HL-60 (cell line): ENCODE data around the gene VTI1A.

Source experiments
- POLR2AphosphoS5 ChIP-seq: IDR thresholded peaks from 2 replicates; pipeline ENCODE4 v1.6.1; 2012; ENCODE audit warnings: low read depth
- SPI1 ChIP-seq: IDR thresholded peaks from 2 replicates; pipeline ENCODE4 v1.6.1; 2012; ENCODE audit warnings: low read depth, mild to moderate bottlenecking, borderline replicate concordance
- TF ChIP-seq, protein P1 (sequence below): IDR thresholded peaks from one replicate; pipeline ENCODE4 v1.5.1; 2011; ENCODE audit warnings: low read length, control low read depth, inconsistent platforms; ENCODE audit not compliant: insufficient read depth
- TF ChIP-seq, protein P2 (sequence below): IDR thresholded peaks from 2 replicates; pipeline ENCODE4 v1.6.1; 2012; ENCODE audit warnings: low read depth; ENCODE audit not compliant: insufficient replicate concordance

DNA sequence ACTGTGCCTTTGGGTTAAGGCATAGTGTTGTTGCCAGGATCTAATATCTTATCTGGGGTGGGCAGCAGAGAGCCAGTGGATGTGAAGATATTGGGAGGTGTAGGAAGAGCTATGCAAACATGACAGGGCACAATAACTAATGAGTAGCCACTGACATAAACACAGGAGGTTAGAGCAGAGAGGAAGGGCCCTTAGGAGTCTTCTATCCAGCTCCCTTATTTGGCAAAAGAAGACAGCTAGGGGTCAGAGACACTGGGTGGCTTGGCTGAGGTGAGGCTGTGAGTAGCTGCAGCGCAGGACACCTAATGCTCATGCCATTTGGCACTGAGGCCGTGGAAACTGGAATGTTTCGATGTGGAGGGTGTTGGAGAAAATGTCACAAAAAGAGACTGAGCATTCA lies 326.8 kb downstream of the VTI1A start:
- TF ChIP-seq, protein P1, sequence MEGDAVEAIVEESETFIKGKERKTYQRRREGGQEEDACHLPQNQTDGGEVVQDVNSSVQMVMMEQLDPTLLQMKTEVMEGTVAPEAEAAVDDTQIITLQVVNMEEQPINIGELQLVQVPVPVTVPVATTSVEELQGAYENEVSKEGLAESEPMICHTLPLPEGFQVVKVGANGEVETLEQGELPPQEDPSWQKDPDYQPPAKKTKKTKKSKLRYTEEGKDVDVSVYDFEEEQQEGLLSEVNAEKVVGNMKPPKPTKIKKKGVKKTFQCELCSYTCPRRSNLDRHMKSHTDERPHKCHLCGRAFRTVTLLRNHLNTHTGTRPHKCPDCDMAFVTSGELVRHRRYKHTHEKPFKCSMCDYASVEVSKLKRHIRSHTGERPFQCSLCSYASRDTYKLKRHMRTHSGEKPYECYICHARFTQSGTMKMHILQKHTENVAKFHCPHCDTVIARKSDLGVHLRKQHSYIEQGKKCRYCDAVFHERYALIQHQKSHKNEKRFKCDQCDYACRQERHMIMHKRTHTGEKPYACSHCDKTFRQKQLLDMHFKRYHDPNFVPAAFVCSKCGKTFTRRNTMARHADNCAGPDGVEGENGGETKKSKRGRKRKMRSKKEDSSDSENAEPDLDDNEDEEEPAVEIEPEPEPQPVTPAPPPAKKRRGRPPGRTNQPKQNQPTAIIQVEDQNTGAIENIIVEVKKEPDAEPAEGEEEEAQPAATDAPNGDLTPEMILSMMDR: no peak
- TF ChIP-seq, protein P2, sequence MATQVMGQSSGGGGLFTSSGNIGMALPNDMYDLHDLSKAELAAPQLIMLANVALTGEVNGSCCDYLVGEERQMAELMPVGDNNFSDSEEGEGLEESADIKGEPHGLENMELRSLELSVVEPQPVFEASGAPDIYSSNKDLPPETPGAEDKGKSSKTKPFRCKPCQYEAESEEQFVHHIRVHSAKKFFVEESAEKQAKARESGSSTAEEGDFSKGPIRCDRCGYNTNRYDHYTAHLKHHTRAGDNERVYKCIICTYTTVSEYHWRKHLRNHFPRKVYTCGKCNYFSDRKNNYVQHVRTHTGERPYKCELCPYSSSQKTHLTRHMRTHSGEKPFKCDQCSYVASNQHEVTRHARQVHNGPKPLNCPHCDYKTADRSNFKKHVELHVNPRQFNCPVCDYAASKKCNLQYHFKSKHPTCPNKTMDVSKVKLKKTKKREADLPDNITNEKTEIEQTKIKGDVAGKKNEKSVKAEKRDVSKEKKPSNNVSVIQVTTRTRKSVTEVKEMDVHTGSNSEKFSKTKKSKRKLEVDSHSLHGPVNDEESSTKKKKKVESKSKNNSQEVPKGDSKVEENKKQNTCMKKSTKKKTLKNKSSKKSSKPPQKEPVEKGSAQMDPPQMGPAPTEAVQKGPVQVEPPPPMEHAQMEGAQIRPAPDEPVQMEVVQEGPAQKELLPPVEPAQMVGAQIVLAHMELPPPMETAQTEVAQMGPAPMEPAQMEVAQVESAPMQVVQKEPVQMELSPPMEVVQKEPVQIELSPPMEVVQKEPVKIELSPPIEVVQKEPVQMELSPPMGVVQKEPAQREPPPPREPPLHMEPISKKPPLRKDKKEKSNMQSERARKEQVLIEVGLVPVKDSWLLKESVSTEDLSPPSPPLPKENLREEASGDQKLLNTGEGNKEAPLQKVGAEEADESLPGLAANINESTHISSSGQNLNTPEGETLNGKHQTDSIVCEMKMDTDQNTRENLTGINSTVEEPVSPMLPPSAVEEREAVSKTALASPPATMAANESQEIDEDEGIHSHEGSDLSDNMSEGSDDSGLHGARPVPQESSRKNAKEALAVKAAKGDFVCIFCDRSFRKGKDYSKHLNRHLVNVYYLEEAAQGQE: no peak
- no peak for TF ChIP-seq SPI1
- no peak for TF ChIP-seq POLR2AphosphoS5
